HG02571 (cell line): ENCODE results near the gene FAM174C.

Source experiments
- ATAC-seq: cut with Tn5 transposase; IDR thresholded peaks from one replicate; pipeline ENCODE4 v1.9.1; 2021; ENCODE audit warnings: mild to moderate bottlenecking, moderate library complexity; ENCODE audit not compliant: unreplicated experiment

Gene FAM174C

GRCh38 chr19:1249990-1250436 is 25.3 kb upstream of the FAM174C start:
- ATAC-seq = no peak

- no peak for ATAC-seq
Measured at GRCh38 chr19:1250437-1251260, 24.7 kb upstream of the FAM174C start.

- no peak for ATAC-seq
Measured at GRCh38 chr19:1251330-1252220, 23.8 kb upstream of the FAM174C start.

- no peak for ATAC-seq
Measured at GRCh38 chr19:1252221-1252820, 23.0 kb upstream of the FAM174C start.

- no peak for ATAC-seq
Measured at GRCh38 chr19:1252821-1253513, 22.4 kb upstream of the FAM174C start.

GRCh38 chr19:1253514-1254080 is 21.7 kb upstream of the FAM174C start:
- no peak for ATAC-seq

- no peak for ATAC-seq
Measured at GRCh38 chr19:1254081-1254527, 21.2 kb upstream of the FAM174C start.

GRCh38 chr19:1254530-1255185 is 20.7 kb upstream of the FAM174C start:
- no peak for ATAC-seq

GRCh38 chr19:1255186-1256161 is 19.9 kb upstream of the FAM174C start:
- ATAC-seq = no peak

- no peak for ATAC-seq
Measured at GRCh38 chr19:1256646-1257474, 18.5 kb upstream of the FAM174C start.

- no peak for ATAC-seq
Measured at GRCh38 chr19:1257475-1258162, 17.7 kb upstream of the FAM174C start.

- no peak for ATAC-seq
Measured at GRCh38 chr19:1258163-1258492, 17.2 kb upstream of the FAM174C start.

- ATAC-seq = no peak
Measured at GRCh38 chr19:1258707-1259205, 16.6 kb upstream of the FAM174C start.

GRCh38 chr19:1259206-1259875 is 16.0 kb upstream of the FAM174C start:
- ATAC-seq = no peak

GRCh38 chr19:1259876-1260748 is 15.2 kb upstream of the FAM174C start:
- peak; percentile 1 for ATAC-seq
